Measurements from ENCODE around the gene RNF111. TPM values are rescaled to one million over a fixed set of nuclear protein-coding genes. Genes with fewer than 3 reads are reported as not detected.
A peak's percentile ranks its signal among the peaks of the same experiment; 100 is the strongest.
"Not testable (repeated sequence)": the region's sequence is repeated elsewhere in the genome, so short reads cannot be mapped to it uniquely, and the experiment has no call there.

Gene RNF111
- polyA plus RNA-seq, 4 donors, result 36.2 to 47.6 (median 42.3) TPM

DNA sequence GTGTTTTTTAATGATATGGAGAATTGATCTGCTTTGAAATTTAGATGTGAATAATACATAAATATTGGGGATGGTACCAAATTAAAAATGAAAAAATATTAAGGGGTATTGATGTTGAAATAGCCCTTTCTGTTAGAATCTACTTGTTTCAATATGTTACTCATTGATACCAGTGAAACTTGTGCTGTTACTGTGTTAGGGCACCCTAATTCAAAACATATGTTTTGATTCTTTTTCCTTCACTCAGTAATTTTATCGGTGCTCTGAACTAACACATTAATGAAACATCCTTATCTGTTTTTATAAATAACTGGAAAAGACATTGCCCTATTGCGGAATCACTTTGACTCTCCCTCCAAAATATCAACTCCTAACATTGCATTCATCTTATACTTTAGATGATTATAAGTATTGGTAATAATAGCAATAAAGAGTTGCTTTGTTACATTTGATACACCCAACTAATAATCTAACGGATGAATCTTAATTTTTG lies 65.5 kb downstream of the RNF111 start:
- DNase-seq (ENCODE audit: low read depth in 4 of 4, low spot score in 2 of 4), result no peak

DNA sequence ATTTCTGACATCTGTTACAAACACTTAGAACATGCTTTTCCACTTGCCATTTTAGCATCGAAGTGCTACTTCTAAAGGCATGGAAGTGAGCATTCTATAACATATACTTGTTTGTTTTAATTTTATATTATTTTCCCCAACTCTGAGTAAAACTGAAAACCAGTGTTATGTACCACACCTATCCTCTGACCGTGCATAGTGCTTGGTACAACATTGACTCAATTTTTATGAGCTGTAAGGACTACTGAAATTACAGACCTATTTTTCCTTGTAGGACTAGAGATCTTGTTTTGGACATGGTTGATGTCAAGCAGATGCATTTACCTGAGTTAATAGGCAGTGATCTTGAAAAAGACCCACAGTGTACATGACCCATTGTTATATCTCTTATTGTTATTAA lies 66.0 kb downstream of the RNF111 start:
- DNase-seq (ENCODE audit: low read depth in 4 of 4, low spot score in 2 of 4), result no peak

DNA sequence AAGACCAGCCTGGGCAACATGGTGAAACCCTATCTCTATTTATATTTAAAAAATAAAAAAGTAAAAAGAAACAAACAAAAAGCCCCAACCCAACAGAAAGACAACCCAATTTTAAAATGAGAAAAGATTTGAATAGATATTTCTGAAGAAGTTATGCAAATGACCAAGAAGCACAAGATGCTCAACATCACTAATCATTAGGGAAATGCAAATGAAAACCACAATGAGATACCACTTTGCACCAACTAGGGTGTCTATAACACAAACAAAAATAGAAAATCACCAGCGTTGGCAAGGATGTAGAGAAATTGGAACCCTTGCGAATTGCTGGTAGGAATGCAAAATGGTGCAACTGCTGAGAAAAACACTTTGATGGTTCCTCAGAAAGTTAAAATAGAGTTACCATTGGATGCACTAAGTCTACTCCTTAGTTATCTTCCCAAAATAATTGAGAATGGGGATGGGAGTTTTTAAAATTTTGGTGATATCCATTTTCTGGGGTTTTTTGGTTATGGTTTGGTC lies 71.7 kb downstream of the RNF111 start:
- no peak for DNase-seq (ENCODE audit: low read depth in 4 of 4, low spot score in 2 of 4)

DNA sequence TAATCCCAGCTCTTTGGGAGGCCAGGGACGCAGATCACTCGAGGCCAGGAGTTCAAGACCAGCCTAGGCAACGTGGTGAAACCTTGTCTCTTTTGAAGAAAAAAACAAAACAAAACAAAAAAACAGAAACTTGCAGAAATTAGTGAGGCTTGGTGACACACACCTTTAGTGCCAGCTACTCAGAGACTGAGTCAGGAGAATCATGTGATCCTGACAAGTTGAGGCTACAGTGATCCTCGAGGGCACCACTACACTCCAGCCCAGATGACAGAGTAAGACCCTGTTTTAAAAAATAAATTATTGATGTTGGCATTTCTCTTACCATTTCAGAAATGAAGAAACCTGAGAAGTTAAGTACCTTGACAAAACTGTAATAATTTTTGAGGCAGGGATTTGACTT lies 72.9 kb downstream of the RNF111 start:
- DNase-seq (ENCODE audit: low read depth in 4 of 4, low spot score in 2 of 4), result no peak

DNA sequence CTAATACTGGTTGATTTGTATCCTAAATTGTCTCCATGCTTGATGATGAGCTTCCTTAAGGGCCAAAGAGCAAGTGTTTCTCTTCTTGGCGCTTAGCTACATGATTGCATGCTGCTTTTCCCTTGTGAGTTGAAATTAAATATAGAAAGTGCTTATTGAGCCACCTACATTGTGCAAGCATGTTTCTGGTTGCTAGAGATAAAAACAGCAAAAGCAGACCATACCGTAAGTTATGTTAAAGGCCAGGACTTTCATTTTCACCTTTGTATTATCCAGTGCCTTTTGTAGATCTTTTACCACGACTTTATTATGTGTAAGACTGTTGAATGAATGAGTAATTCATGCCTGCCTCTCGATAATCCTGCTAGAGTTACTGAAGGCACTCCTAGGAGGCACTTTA lies 75.6 kb downstream of the RNF111 start:
- no peak for DNase-seq (ENCODE audit: low read depth in 4 of 4, low spot score in 2 of 4)

DNA sequence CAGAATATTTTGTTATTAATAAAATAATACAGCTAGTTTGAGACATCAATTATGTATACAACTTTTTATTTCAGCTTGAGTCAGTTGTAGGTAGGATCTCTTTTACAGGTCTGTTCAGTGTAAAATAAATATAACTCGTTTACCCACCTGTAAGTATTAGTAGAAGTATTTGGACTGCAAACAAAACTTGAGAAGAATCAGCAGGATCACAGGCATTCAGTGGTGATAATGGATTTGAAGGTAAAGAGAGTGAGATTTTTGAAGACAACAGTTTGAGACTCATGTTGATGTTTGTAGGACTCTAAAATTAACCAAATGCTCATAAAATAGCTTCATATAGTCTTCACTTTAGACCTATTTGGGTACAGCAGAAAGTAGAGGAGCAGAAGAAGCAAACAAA lies 82.0 kb downstream of the RNF111 start:
- no peak for DNase-seq (ENCODE audit: low read depth in 4 of 4, low spot score in 2 of 4)

DNA sequence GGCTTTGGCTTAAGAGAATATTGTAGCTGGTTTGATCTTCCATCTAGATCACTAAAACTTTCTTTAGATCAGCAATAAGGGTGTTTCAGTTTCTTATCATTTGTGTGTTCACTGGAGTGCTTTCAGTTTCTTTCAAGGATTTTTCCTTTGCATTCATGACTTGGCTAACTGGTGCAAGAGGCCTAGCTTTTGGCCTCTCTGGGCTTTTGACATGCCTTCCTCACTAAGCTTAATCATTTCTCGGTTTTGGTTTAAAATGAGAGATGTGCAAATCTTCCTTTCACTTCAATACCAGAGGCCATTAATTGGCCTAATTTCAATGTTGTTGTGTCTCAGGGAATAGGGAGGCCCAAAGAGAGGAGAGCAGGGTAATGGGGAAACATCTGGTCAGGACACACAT lies 87.1 kb downstream of the RNF111 start:
- no peak for DNase-seq (ENCODE audit: low read depth in 4 of 4, low spot score in 2 of 4)

DNA sequence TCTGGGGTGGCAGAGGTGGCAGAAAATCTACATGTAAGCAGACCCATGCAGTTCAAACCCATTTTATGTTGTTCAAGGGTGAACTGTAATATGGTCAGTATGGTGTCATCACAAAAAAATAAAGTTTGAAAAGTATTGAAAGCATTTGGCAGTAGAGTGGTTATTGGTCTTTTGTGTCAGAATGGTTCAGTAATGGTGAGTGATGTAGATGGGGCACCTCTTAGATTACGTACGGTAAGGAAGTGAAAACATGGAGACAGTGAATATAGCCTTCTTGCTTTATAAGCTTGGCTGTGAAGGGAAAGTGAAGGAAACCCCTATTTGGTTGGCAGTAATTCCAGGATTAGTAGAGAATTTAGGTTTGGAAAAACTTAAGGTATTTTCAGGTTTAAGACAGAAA lies 100.3 kb downstream of the RNF111 start:
- no peak for DNase-seq (ENCODE audit: low read depth in 4 of 4, low spot score in 2 of 4)

DNA sequence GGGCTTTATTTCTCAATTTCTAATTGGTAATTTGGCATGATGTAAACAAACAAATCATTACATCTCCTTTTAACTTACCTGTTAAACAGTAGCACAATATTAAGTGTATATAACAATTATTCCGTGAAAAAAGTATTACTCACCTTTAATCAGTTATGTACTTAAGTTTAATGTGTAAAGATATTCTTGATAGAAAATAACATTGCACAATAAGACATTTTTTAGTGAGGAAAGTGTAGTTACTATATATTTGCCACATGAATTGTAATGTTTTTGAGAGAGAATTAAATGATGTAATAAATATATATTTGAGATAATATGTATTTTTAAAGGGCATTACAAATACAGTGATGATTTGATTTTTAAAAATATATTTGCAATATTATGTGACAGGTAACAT lies 106.6 kb downstream of the RNF111 start:
- DNase-seq (ENCODE audit: low read depth in 4 of 4, low spot score in 2 of 4), result no peak

DNA sequence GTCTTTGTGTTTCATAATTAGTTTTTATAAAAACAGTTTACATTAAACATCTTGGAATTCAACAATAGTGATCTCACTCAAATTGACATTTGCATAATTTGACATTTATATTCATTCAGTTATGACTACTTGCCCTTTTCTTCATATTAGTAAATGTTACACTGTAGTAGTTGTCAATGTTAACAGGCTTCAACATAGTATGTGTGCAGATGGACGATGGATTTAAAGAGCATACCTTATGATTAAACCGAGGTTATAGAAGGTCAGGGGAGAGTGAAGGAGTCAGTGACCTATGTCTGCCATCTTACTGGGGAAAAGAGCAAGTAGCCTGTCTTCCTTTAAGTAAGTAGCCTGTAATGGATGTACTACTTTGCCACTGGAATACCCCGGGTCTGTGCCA lies 109.0 kb downstream of the RNF111 start:
- no peak for DNase-seq (ENCODE audit: low read depth in 4 of 4, low spot score in 2 of 4)

DNA sequence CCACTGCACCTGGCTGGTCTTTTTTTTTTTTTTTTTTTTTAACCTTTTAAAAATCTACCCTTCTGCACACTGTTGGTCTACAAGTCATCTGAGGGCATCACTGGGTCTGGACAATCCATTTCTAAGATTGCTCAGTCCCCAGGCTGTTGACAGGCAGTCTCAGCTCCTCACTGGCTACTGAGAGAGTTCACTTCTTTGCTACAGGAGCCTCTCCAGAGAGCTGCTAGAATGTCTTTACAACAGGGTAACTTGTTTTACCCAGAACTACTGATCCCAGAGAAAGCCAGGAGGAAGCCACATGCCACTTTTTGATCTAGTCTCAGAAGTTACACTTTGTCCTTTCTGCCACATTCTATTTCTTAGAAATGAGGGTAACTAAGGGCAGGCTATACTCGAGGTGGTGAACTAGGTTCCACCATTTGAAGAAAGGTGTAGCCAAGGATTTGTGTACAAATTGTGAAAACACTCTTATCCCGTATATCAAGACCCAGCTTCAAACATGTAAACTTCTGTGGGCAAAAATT lies 111.8 kb downstream of the RNF111 start:
- no peak for DNase-seq (ENCODE audit: low read depth in 4 of 4, low spot score in 2 of 4)

DNA sequence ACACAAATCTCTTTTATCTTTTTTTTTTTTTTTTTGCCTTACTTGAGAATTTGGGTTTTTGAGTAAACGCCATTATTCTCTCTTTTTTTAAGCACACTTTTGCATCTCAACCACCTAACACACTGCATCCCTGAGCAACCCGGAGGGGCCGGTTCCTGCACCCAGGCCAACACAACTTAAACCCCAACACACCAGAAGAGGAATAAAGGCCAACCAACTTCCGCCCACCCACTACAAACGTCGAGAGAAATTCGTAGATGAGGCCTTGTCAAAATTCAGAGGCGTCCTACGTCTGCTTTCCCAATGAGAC lies 117.1 kb downstream of the RNF111 start:
- peak in 1 of 4 donors; percentile 86 for DNase-seq (ENCODE audit: low read depth in 4 of 4, low spot score in 2 of 4)

DNA sequence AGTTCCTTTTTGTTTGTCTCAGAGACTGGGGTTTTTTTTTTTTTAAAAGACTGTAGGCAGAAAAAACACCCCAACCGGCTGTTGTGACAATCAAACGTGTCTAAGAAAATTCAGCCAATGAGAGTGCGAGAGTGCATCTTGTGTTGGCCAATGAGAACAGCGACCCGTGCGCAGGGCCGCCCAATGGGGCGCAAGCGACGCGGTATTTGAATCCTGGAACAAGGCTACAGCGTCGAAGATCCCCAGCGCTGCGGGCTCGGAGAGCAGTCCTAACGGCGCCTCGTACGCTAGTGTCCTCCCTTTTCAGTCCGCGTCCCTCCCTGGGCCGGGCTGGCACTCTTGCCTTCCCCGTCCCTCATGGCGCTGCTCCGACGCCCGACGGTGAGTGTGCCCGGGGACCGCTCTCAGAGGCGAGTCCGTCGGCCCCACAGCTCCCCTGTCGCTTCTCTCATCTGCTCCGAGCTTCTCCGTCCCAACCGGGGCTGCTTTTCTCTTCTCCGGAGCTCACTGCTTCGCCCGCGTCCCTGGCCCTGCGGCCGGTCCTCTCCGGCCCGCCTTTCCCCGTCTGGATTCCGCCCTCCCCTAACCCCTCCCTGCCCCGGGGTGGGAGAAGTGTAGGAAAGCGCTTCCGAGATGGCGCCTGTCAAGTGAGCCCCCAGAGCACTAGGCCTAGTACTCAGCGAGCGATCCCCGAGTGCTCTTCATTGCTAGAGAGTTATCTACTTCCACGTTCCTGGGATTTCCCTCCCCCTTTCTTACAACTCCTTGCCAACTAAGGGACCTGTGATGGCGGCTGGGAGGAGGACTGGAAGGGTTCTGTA lies 117.7 kb downstream of the RNF111 start, which contains the start of gene CCNB2:
CCNB2 (plus strand) TSS at position 235 of the 821 bp plus-strand sequence; CDS start at position 358, 123 bp downstream.
- DNase-seq (ENCODE audit: low read depth in 4 of 4, low spot score in 2 of 4), result peak; percentile 41 to 92 (median 82)

DNA sequence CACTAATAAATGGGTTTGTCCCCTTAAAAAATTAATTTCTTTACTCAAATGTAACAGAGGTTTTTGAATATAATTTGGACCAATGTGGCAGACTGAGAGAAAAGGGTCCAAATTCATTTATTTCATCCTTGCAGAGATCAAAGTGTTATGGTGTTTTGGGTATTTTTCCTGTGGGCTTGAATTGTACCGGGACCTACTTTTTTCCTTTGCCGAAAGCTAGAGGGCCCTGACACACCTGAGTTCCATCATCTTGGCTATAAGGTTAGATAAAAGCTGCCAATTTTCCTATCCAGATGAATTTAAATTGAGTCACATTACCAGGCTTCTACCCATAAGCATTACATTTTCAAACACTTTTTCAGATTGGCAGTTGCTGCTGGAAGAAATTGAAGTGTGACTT lies 118.4 kb downstream of the RNF111 start:
- DNase-seq (ENCODE audit: low read depth in 4 of 4, low spot score in 2 of 4), result peak in 1 of 4 donors; percentile 15

DNA sequence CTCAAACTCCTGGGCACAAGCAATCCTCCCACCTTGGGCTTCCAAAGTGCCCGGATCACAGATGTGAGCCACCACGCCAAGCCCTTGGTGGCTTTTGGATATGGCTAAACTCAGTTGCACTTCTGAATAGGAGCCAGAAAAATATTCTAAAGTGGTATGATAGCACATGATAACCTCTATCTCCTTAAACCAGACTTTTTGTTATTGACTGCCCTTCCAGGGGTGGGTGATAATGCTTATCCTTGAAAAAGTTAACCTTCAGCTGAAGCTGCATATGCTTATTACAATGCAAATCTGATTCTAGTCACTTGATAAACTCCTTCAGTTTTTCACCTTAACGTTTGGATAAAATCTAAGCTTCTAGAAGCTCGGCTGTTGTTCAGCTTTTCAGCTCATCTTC lies 123.8 kb downstream of the RNF111 start:
- no peak for DNase-seq (ENCODE audit: low read depth in 4 of 4, low spot score in 2 of 4)

DNA sequence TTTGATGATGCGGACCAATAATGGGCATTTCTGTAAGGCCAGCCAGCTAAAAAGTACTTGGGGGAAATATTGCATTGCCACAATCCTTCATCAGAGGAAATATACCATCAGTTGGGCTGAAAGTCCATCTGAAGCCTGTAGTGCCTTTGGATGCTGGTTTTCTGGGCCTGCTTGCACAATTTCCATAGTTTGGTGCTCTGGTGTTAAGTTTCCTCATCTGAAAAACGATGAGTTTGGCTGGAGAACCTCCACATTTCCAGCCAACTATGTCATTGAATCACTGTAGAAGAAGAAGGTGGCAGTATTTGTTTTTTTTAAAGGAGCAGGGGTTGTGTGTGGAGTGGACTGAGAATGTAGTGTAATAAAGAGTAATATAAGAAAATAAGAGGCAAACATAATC lies 127.6 kb downstream of the RNF111 start:
- no peak for DNase-seq (ENCODE audit: low read depth in 4 of 4, low spot score in 2 of 4)

DNA sequence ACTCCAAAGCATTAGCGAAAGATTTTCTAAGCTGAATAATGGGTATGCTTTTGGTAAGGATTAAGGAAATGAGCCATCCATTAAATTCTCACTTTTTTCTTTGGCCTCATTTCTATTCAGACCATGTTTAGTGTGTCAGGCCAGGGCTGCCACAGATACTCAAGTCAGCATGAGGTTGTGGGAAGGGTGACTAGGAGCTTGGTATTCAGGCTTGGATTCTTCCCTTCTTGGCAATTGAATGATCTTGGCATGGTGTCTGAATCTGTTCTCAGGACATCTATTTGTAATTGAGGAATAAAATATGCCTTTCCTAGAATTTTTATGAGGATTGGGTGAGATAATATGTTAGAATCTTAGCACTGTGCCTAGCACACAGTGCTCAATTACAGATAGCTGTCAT lies 128.7 kb downstream of the RNF111 start:
- DNase-seq (ENCODE audit: low read depth in 4 of 4, low spot score in 2 of 4), result no peak

DNA sequence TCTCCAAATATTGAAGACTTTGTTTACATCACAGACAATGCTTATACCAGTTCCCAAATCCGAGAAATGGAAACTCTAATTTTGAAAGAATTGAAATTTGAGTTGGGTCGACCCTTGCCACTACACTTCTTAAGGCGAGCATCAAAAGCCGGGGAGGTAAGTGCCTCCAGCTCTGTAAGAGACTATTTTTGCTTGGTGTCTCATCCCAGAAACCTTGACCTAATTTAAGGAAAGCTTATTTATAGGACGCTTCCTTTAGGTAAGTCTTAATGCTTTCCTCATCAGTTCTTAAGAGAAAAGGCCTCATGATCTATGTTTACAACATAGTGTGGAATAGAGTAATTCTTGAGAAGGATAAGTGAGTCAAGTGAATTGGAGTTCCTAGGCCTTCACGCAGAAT lies 129.3 kb downstream of the RNF111 start:
- no peak for DNase-seq (ENCODE audit: low read depth in 4 of 4, low spot score in 2 of 4)

DNA sequence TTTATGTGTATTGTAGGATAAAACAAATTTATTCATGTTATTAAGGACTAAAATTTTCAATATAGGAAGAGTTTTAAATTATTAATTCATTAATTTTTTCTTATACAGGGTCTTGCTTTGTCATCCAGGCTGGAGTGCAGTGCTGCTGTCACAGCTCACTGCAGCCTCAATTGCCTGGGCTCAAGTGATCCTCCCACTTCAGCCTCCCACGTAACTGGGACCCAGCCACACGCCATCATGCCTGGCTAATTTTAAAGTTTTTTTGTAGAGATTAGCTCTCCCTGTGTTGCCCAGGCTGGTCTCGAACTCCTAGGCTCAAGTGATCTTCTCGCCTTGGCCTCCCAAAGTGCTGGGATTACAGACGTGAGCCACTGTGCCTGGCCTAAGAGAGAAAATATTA lies 132.2 kb downstream of the RNF111 start:
- no peak for DNase-seq (ENCODE audit: low read depth in 4 of 4, low spot score in 2 of 4)

DNA sequence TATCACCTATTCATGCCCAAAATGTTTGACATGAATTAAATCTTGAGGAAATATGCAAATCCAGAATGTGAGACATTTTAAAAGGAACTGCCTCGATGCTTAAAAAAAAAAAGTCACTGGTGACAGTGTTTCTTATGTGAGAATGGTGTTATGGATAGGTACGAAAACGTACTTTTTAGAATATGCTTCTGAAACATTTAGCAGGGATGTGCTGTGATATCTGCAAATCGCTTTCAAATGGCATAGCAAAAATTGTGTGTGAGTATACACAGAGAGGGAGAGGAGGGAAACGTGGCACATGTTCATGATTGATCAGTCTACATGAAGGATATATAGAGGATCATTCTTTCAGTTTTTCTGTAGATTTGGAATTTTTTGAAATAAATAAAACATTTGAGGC lies 133.5 kb downstream of the RNF111 start:
- no peak for DNase-seq (ENCODE audit: low read depth in 4 of 4, low spot score in 2 of 4)

DNA sequence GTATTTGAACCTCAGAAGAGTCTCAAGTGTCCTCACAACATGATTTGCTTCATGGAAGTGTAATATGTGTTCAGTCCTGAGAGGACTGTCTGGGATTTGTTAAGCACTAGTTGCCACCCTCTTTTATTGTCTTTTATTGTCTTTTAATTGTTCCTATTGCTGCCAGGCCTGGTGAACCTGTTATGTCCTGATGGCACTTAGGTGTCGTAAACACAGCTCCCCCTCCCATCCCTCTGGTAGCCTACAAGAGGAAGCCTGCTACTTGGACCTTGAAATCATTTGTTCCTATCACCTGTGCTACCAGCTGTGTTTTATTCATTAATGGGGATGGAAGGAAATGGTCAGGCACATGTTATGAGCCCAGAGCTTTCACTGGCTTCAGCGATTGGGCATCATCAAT lies 136.8 kb downstream of the RNF111 start:
- no peak for DNase-seq (ENCODE audit: low read depth in 4 of 4, low spot score in 2 of 4)

DNA sequence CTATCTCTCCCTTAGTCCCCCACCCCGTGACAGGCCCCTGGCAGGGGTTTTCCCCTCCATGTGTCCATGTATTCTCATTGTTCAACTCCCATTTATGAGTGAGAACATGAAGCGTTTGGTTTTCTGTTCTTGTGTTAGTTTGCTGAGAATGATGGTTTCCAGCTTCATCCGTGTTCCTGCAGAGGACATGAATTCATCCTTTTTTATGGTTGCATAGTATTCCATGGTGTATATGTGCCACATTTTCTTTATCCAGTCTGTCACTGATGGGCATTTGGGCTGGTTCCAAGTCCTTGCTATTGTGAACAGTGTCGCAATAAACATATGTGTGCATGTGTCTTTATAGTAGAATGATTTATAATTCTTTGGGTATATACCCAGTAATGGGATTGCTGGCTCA lies 138.2 kb downstream of the RNF111 start:
- DNase-seq (ENCODE audit: low read depth in 4 of 4, low spot score in 2 of 4), result not testable (repeated sequence)
